CD4-positive, alpha-beta T cell treated with Interleukin-4 for 4 hours (primary cell): ENCODE measurements around the gene TBXA2R.
"Not testable (repeated sequence)": the region's sequence is repeated elsewhere in the genome, so short reads cannot be mapped to it uniquely, and the experiment has no call there.

Source experiments
- DNase-seq: peaks from one replicate; pipeline ENCODE4 v3.0.0-alpha.2; 2020

The TBXA2R gene

DNA sequence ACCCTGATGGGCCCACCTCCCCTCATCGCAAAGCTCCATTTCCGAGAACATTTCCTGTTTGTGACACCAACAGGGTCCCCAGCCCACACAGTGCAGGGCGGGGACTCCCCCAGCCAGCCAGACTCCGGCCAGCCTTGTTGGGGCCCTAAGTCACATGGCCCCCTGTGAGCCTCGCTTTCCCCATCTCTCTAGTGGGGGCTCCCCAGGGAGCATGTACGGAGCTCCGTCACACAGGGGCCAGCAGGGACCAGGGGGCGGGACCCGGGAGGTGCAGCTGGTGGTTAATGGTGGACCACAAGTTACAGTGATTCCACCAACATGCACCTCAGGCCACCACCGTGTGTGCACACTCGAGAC is 1.7 kb downstream of the TBXA2R start:
- DNase-seq: peak; percentile 15

GRCh38 chr19:3604227-3604986 is 2.3 kb downstream of the TBXA2R start:
- DNase-seq: no peak

DNA sequence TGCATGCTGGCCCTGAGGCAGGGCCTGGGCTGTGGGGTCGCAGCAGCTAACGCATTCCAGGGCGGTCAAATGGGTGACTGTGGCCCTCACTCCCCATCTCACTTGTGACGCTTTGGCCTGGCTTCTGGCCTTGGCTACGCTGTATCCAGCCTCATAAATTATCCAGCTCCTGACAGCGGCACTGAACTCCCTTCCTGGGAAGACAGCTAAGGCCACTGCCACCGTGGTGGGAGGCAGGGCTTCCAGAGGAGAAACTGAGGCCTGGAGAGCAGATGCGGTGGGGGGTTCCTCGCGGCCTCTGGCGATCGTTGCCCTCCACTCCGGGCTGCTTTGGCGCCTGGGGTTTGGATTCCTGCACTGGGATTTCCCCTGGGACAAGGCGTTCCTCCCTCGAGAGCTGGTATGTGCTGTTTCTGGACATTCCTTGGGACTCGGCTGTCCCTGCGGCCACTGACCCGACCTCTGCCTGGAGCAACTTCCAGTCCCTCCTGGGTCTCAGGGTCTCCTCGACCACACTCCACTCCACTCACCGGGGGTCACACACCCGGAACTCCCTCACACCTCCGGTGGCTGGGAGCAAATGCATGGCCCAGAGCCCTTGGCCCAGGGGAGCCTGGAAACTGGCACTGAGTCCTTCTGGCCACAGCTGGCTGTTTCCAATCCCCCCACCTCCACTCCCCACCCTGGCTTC is 3.4 kb downstream of the TBXA2R start:
- no peak for DNase-seq

GRCh38 chr19:3601021-3601420 is 5.7 kb downstream of the TBXA2R start:
- no peak for DNase-seq

GRCh38 chr19:3599776-3600187 is 6.9 kb downstream of the TBXA2R start:
- no peak for DNase-seq

GRCh38 chr19:3595521-3596061 is 11.1 kb downstream of the TBXA2R start:
- DNase-seq: no peak

DNA sequence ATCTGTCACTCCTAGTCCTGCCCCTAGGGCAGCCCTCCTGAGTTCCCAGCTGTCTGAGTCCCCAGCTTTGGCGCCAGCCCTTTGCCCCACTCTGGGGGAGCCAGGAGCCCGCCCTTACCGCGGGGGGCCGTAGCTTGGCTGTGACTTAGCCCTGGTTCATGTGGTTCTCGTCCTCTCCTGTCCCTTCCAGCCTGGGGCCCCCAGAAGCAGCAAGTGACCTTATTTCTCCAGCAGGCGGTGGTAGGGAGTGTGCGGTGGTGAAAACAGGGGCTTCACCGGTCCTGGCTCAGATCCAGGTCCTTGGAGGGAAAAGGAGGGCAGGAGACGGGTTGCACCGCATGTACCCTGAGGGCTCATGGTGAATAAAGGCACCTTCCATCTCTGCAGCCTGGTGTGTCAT is 13.5 kb downstream of the TBXA2R start:
- DNase-seq: no peak

DNA sequence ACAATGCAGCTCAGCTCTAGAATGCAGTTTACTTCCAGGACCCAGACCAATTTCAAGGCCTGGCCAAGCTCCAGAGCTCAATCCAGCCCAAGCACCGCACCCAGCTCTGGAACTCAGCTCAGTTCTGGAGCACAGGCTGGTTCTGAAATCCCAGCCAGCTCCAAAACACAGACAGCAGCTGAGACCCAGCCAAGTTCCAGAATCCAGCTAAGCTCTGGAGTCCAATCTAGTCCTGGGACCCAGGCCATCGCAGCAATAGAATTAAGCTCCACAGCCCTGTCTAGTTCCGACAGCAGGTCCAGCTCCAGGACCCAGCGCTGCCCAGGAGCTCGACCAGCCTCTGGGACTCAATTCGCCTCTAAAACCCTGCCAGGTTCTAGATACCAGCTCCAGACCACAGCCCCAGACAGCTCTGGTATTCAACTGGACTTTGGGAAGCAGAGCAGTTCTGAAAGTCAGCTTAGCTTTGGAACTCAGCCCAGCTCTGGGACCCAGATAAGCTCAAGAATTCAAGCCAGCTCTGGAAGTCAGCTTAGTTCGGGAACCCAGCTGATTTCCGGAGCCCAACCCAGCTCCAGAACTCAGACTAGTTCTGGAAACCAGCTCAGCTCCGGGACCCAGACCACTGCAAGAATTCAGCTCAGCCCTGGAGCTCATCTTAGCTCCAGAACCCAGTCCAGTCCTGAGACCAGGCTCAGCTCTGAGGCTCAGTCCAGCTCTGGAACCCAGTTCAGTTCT is 14.6 kb downstream of the TBXA2R start:
- no peak for DNase-seq

DNA sequence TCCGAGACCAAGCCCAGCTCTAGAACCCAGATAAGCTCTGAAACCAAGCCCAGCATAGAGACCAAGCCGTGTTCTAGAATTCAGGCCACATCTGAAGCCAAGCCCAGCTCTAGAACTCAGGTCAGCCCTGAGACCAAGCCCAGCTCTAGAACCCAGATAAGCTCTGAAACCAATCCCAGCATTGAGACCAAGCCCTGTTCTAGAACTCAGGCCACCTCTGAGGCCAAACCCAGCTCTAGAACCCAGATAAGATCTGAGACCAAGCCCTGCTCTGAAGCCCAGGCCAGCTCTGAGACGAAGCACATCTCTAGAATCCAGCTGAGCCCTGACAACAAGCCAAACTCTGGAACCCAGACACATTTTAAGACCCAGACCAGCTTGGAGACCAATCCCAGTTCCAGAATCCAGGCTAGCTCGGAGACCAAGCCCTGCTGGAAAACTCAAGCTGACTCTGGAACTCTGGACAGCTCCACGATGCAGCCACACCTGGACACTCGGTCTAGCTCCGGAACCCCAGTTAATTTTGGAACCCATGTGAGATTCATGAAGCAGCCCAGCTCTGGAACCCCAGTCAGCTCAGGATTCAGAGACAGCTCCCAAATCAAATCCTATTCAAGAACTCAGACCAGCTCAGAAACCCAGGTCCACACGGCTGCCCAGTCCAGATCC is 15.6 kb downstream of the TBXA2R start:
- no peak for DNase-seq

DNA sequence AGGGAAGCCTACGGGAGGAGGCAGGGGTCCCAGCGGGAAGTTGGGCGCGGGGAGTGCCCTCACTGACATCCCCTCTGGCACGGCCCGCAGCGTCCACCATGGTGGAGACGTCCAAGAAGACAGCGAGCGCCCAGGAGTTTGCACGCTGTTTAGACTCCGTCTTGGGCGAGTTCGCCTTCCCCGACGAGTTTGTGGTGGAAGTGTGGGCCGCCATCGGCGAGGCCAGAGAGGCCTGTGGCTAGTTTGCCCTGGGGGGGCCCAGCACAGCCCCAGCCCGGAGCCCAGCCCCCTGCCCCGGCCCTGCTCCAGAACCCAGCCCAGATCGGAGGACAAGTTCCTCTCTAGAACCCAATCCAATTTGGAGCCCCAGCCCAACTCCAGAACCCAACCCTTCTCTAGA is 16.7 kb downstream of the TBXA2R start:
- DNase-seq: no peak

- no peak for DNase-seq
Measured at GRCh38 chr19:3589439-3589838, 17.2 kb downstream of the TBXA2R start.

GRCh38 chr19:3586707-3587346 is 19.8 kb downstream of the TBXA2R start:
- DNase-seq: no peak

- DNase-seq: no peak
Measured at GRCh38 chr19:3586127-3586626, 20.5 kb downstream of the TBXA2R start.

- no peak for DNase-seq
Measured at GRCh38 chr19:3585301-3586126, 21.2 kb downstream of the TBXA2R start, which contains the start of gene GIPC3. Gene GIPC3, plus strand, starts transcription at chr19:3585478. Its CDS starts 120 bp downstream, at chr19:3585598.

DNA sequence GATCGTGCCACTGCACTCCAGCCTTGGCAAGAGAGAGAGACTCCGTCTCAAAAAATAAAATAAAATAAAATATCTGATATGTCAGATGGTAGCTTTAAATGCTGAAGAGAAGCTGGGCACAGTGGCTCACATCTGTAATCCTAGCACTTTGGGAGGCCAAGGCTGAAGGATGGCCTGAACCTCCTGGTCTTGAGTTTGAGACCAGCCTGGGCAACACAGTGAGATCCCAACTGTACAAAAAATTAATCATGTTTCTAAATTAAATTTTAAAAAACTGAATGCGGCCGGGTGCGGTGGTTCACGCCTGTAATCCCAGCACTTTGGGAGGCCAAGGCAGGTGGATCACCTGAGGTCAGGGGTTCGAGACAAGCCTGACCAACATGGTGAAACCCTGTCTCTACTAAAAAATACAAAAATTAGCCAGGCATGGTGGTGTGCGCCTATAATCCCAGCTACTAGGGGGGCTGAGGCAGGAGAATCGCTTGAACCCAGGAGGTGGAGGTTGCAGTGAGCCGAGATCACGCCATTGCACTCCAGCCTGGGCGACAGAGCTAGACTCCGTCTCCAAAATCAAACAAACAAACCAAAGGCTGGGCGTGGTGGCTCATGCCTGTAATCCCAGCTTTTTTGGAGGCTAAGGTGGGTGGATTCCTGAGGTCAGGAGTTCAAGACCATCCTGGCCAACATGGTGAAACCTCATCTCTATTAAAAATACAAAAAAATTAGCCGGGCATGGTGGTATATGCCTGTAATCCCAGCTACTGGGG is 22.5 kb downstream of the TBXA2R start:
- DNase-seq: not testable (repeated sequence)

GRCh38 chr19:3581792-3582191 is 24.9 kb downstream of the TBXA2R start:
- DNase-seq: not testable (repeated sequence)

GRCh38 chr19:3580156-3580934 is 26.3 kb downstream of the TBXA2R start:
- no peak for DNase-seq

- no peak for DNase-seq
Measured at GRCh38 chr19:3578390-3578789, 28.3 kb downstream of the TBXA2R start.

DNA sequence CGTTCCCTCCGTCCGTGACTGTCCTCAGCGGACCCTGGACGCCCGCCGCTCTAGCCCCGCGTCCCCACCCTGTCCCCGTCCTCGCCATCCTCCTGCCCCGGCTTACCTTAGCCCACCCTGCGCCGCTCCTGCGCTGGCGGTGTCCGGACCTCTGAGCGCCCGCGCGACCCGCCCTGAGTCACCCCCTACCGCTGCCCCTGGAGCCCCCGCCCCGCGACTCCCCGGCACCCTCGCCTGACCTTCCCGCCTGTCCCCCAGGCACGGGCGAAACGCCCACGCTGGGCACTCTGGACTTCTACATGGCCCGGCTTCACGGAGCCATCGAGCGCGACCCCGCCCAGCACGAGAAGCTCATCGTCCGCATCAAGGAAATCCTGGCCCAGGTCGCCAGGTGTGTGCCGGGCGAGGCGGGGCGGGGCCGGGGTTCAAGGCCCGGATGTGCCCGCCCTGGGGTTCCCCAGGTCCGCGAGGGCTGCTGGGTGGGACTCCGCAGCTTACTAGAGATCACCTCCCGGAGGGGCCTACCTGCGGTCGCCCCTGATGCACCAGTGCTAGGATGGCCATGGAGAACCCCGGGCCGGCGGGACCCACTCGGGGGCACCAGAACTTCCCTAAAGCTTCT is 28.8 kb downstream of the TBXA2R start:
- DNase-seq: no peak
